CD4-positive, alpha-beta T cell treated with Interleukin-17A for 1 hour (primary cell): ENCODE measurements around the gene CD180.

ENCODE experiments used
- DNase-seq: peaks from one replicate; pipeline ENCODE4 v3.0.0-alpha.2; 2020

CD180 gene

DNA sequence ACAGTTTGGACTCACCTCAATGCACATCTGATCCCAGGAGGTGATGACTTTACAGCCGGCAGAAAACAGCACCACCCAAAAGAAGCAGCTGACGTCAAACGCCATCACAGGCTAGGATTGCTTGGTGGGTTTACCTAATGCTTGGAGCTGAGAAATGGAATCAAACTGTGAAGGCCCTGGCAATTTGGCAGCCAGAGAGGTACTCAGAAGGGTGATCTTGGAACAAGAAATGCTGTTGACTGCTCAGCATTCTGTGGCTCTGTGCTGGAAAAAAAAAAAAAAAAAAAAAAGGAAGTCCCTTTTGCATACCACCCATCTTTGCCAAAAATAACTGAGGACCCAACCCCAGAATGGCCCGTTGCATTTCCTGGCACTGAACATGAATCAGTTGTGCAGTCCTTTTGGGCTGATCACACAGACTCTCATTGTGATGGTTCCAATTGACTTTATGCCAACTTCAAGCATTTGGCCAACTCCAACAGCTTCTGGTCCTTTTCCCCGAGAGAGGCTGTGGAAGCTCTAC, at the start of gene CD180:
TSS of gene CD180 (minus strand) at position 263 of the 523 bp plus-strand sequence. CDS start at position 105, 158 bp downstream.
- no peak for DNase-seq

- DNase-seq, result peak; percentile 73
Measured at GRCh38 chr5:67246108-67246507, 49.5 kb upstream of the CD180 start.

DNA sequence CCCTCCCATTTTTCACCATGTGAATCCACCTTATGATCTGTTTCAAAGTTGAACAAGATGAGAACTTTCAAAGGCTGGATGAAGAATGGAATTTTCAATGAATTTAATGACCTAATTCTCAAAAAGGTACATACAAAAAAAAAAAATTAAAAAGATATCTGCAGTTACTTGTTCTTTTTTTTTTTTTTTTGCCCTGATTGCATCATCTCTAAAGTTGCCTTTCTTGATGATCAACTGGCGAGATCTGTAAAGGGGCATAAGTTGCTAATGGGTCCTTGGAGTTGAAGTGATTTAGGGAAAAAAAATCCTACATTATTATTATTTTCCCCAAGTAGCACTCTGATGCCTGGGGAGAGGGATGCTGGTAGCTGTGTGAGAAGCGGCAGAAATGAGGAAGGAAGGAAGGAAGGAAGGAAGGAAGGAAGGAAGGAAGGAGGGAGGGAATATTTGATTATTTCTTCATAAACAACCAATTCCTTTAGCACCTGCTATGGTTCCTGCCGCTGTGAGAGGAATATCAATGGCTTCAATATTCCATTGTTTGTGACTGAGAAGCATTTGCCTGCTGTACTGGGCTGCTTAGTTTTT, 48.8 kb upstream of the CD180 start:
- no peak for DNase-seq

DNA sequence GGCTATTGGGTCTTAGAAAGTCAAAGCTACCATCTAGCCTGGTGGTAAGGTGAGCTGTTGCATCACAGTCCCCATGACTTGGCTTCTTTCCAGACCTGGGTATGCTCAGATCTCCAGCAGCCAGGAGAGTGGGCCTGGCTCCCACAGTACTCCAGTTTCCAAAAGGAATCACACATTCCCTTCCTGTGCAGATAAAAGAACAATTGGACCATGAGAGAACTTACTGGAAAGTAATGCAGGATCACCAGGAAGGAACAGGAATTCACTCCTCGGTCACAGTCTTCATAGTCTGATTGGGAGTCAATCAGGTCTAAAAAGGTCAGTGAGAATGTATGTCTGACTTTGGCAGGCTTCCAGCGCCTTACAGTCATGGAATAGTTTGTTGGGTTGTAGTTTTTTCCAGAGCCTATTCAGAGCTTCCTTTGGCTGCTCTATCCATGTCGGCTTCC, 47.8 kb upstream of the CD180 start:
- no peak for DNase-seq

DNA sequence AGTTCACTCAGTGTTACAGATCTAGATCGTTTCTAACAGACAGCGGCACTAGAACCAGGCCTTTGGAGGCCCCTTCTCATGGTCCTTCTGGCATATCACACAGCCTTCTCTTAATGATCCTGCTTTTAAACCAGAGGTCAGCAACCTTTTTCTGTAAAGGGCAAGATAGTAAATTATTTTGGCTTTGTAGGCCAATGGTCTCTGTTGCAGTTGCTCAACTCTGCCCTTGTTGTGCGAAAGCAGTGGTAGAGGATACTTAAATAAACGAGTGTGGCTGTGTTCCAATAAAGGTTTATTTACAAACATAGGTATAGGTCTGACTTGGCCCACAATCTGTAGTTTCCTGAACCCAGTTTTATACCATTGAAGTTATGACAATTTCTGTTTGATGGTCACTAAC, 47.3 kb upstream of the CD180 start:
- DNase-seq, result no peak

GRCh38 chr5:67243349-67243748, 46.8 kb upstream of the CD180 start:
- no peak for DNase-seq

- no peak for DNase-seq
Measured at GRCh38 chr5:67241326-67241725, 44.7 kb upstream of the CD180 start.

DNA sequence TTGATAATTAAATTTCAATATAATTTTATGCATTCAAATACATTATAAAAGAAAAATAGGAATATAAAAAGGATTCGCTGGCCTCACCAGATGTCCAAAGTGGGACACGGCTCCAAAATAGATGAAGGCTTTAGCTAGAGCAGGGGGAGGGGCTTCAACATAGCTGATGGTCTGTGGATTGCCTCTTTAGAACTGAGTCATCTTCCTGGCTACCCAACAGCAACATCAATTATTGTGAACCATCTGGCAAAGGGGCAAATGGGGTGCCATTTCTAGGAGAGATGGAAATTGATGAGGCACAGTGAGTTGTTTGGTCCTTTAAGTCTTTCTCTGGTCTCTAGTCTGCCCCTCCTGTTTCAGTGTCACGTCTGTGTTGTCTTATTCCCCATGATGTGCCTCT, 44.2 kb upstream of the CD180 start:
- no peak for DNase-seq

DNA sequence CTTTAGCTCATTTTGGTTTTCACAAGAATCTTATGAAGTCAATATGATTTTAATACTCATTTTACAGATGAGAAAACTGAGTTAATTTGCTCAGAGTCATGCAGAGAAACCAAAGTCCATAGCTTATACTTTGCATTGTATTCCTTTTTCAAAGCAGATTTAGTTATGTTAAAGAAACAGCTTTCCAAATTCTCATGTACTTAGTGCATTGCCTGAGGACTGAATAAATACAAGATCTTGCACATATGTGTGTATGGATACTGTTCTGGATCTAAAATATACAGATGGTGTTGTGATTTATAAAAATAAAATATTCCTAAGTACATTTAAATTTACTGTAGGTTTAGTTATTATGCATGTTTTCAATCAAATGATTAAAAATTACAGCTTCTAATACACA, 43.5 kb upstream of the CD180 start:
- no peak for DNase-seq

GRCh38 chr5:67238191-67238590, 41.6 kb upstream of the CD180 start:
- DNase-seq, result no peak

DNA sequence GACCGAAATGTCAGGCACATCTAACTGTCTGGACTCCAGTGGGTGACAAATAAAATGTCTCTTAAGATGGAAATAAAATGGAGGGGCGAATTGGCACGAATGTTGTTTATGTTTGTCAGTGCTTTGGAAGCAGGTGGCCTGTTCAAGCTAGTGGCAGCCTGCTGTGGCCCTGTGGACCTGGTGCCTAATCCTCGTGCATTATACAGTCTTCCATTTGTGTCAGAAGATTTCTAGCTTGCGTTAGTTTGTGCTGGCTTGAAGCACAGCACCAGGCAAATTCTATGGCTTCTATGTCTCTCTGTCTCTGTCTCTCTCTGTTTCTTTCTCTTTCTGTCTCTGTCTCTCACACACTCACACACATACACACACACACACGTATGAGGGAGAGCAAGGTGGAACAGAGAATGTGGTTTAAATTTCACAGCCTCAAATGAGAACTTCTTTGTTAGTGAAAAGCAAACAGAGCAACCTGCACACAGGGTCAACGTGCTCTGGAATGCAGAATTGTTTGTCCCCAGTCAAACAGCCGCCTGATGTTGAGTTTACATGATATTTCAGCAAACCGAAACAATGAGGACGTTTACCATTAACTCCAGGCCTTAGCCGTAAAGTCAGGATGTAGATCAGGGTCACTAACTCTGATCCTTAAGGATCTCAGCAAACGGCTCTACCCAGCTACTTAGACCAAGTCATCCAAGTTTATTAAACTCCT, 39.0 kb upstream of the CD180 start:
- DNase-seq, result no peak

- no peak for DNase-seq
Measured at GRCh38 chr5:67234671-67235176, 38.1 kb upstream of the CD180 start.

DNA sequence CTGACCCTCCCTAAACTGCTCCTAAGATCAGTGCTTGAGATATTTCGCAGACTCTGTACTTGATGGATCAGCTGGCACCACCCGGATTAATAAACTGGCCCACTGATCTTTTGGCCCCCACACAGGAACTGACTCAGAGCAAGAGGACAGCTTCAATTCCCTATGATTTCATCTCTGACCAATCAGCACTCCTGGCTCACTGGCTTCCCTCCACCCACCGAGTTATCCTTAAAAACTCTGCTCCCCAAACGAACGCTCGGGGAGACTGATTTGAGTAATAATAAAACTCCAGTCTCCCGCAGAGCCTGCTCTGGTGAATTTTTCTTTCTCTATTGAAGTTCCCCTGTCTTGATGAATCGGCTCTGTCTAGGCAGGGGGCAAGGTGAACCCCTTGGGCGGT, 36.5 kb upstream of the CD180 start:
- DNase-seq, result no peak

GRCh38 chr5:67223211-67223610, 26.6 kb upstream of the CD180 start:
- no peak for DNase-seq

DNA sequence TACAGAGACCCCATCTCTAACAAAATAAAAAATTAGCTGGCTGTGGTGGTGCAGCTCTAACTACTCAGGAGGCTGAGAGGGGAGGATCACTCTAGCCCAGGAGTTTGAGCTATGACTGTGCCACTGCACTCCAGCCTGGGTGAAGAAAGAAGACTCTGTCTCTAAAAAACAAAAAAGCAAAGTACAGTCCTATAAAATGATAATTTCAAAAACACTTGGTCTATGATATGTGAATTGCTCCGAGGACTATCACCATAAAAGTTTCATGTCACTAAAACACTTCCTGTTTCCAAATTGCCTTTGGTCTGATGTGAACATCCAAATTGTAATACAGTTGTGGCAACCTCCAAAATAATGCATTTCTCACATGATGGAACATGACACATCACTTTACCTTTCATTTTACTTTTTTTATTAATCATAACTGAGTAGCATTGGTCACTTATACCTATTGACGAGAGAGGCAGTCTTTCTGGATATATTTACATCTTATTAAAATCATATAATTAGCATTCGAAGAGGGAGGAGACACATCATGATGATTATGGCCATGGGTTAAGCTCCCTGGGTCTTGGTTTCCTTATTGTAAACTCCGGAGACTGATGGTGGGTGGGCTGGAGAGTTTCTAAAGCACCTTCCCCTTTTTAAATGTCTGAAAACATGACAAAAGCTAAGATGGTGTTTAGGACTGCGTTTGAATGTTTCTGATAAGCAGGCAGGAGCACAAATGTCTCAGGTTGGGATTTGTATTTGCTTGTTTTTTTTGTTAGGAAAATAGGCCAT, 25.8 kb upstream of the CD180 start:
- peak; percentile 16 for DNase-seq

- DNase-seq, result peak; percentile 74
Measured at GRCh38 chr5:67221487-67222242, 25.1 kb upstream of the CD180 start.

GRCh38 chr5:67216564-67216963, 20.0 kb upstream of the CD180 start:
- no peak for DNase-seq

- peak; percentile 83 for DNase-seq
Measured at GRCh38 chr5:67215519-67216471, 19.2 kb upstream of the CD180 start.

DNA sequence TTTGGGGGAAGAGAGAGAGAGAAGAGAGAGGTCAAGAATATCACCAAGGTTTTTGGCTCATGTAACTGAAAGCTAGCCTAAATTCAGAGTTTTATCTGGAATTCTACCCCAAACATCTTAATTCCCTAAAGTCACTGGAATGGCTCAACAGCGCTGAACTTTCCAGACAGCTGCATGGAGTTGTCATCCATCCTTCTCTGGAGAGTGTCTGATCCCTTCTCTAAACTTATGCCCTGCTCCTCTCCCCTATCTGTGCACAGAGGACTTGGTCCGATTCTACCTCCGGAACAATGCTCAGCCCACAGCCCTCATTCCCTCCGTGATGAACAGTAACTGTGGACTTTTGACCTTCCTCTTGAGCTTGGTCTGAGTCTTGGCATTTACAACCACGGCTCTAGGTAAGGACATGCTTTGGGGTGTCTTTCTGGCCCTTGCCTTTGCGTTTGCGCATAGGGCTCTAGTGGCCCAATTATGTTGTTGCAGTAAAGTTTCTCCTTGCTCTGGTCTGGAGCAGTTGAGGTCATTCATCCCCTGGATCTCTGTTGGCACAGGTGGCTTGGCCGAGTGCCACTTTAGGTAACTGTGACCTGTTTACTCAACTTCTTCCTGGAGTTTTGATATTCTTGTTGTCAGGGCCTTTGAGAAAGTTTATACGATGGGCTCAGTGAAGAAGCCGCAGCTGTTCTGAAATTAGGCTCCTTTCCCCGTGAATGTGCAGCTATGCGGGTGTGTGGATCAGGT, 18.3 kb upstream of the CD180 start:
- no peak for DNase-seq

- DNase-seq, result no peak
Measured at GRCh38 chr5:67214036-67214435, 17.4 kb upstream of the CD180 start.

GRCh38 chr5:67211926-67212325, 15.3 kb upstream of the CD180 start:
- DNase-seq, result no peak
